Fibroblast of pulmonary artery (primary cell): Measurements from ENCODE around the gene PGM5.
A peak's percentile ranks its signal among the peaks of the same experiment; 100 is the strongest.

Experiments
- DNase-seq: peaks from one replicate; pipeline ENCODE4 v3.0.0-alpha.2; 2010; ENCODE audit warnings: low read depth
- H3K4me3 ChIP-seq: replicated peaks from 2 replicates; pipeline ENCODE4 v1.5.1; 2011; ENCODE audit warnings: low read depth, mild to moderate bottlenecking, control low read depth, low read length, moderate library complexity
- TF ChIP-seq, protein P1 (sequence below): IDR thresholded peaks from 2 replicates; pipeline ENCODE4 v1.5.1; 2011; ENCODE audit warnings: mild to moderate bottlenecking, control low read depth, low read length, inconsistent platforms; ENCODE audit errors: missing control alignments

Gene PGM5

DNA sequence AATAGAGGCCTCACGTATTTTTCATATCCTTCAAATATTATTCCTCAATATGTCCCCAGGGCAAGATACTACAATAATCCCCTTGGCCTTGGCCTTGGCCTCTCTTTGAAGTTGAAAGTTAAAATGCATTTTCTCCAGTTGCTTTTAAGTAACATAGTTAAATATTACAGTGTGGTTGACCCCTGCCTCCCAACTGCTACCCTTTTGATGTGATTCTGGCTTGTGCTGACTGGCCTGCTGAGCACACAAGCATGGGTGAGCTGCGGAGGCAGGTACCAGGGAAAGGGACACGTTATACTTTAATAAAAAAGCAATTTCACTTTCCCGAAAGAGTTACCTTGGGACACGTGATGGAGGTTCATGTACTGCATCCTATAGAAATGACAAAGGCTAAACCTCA, 202.1 kb downstream of the PGM5 start:
- DNase-seq, result no peak
- TF ChIP-seq, protein P1, sequence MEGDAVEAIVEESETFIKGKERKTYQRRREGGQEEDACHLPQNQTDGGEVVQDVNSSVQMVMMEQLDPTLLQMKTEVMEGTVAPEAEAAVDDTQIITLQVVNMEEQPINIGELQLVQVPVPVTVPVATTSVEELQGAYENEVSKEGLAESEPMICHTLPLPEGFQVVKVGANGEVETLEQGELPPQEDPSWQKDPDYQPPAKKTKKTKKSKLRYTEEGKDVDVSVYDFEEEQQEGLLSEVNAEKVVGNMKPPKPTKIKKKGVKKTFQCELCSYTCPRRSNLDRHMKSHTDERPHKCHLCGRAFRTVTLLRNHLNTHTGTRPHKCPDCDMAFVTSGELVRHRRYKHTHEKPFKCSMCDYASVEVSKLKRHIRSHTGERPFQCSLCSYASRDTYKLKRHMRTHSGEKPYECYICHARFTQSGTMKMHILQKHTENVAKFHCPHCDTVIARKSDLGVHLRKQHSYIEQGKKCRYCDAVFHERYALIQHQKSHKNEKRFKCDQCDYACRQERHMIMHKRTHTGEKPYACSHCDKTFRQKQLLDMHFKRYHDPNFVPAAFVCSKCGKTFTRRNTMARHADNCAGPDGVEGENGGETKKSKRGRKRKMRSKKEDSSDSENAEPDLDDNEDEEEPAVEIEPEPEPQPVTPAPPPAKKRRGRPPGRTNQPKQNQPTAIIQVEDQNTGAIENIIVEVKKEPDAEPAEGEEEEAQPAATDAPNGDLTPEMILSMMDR, result no peak
- no peak overlapping the region for H3K4me3 ChIP-seq

- TF ChIP-seq, protein P1, result peak; percentile 30
- DNase-seq, result peak; percentile 29
- H3K4me3 ChIP-seq, result no peak overlapping the region
Measured at GRCh38 chr9:68560071-68560844, 203.8 kb downstream of the PGM5 start.

DNA sequence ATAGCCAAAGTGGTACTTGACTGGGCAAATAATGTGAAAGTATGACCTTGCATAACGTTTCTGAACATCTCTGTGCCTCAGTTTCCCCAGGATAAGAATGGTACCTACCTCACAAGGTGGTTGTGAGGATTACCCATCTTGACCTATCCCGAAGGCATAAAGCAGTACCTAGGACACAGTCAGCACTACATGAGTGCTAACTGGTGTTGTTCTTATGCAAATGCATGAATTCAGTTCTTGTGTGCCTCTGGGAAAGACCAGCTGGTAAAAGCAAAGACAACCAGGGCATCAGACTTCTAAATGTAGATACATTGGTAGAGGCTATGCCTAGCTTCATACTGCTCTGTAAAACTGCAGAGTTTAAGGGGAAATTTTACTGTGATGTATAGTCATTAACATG, 206.1 kb downstream of the PGM5 start:
- TF ChIP-seq, protein P1, result no peak
- no peak overlapping the region for H3K4me3 ChIP-seq
- no peak for DNase-seq

- TF ChIP-seq, protein P1, result no peak
- DNase-seq, result no peak
- H3K4me3 ChIP-seq, result no peak overlapping the region
Measured at GRCh38 chr9:68567565-68567964, 211.2 kb downstream of the PGM5 start.

- TF ChIP-seq, protein P1, result peak; percentile 9
- no peak overlapping the region for H3K4me3 ChIP-seq
- no peak for DNase-seq
Measured at GRCh38 chr9:68574150-68574549, 217.7 kb downstream of the PGM5 start.

GRCh38 chr9:68575817-68576216, 219.4 kb downstream of the PGM5 start:
- H3K4me3 ChIP-seq, result no peak overlapping the region
- DNase-seq, result no peak
- TF ChIP-seq, protein P1, result no peak
